ENCODE data around the gene HOXD3.

HOXD3 gene

GRCh38 chr2:176147210-176147799 lies 9.8 kb upstream of the HOXD3 start:
- Histone ChIP-seq H3K4me1 (no peaks in the 10 kb centered on the region), H3K9ac (no peak overlapping the region), H3K36me3 (ENCODE audit: control insufficient read depth, insufficient read depth, low read length) (no peaks in the 10 kb centered on the region), H3K4me3 (ENCODE audit: low read depth, low read length) (no peak overlapping the region), H3K4me2 (ENCODE audit: low read length) (no peak overlapping the region), H3K9me3 (ENCODE audit: control insufficient read depth, low read length) (no peaks in the 10 kb centered on the region), H3K27ac (no peak overlapping the region), H3K27me3 (ENCODE audit: control insufficient read depth, insufficient read depth, low read length) (peaks cover 3% of the 10 kb centered on the region), H3K79me2 (no peaks in the 10 kb centered on the region), H2AFZ (no peak overlapping the region)
- no peak for TF ChIP-seq CTCF (IDR thresholded peaks at IDR 0.05)

- no peaks in the 10 kb centered on the region for H3K79me2 ChIP-seq
- H3K4me3 ChIP-seq (ENCODE audit: low read depth, low read length), result no peak overlapping the region
- peaks cover 3% of the 10 kb centered on the region for H3K27me3 ChIP-seq (ENCODE audit: control insufficient read depth, insufficient read depth, low read length)
- no peak overlapping the region for H3K9ac ChIP-seq
- H3K27ac ChIP-seq, result no peak overlapping the region
- no peak overlapping the region for H2AFZ ChIP-seq
- H3K9me3 ChIP-seq (ENCODE audit: control insufficient read depth, low read length), result no peaks in the 10 kb centered on the region
- H3K4me2 ChIP-seq (ENCODE audit: low read length), result no peak overlapping the region
- no peaks in the 10 kb centered on the region for H3K36me3 ChIP-seq (ENCODE audit: control insufficient read depth, insufficient read depth, low read length)
- no peaks in the 10 kb centered on the region for H3K4me1 ChIP-seq
- TF ChIP-seq CTCF (IDR thresholded peaks at IDR 0.05), result no peak
These were observed 9.2 kb upstream of the HOXD3 start for GRCh38 chr2:176147800-176148496.

GRCh38 chr2:176148751-176149421 lies 8.2 kb upstream of the HOXD3 start:
- H3K4me2 ChIP-seq (ENCODE audit: low read length), result no peak overlapping the region
- H3K9ac ChIP-seq, result no peak overlapping the region
- no peak overlapping the region for H3K27ac ChIP-seq
- no peaks in the 10 kb centered on the region for H3K9me3 ChIP-seq (ENCODE audit: control insufficient read depth, low read length)
- H3K4me3 ChIP-seq (ENCODE audit: low read depth, low read length), result no peak overlapping the region
- no peaks in the 10 kb centered on the region for H3K4me1 ChIP-seq
- H3K36me3 ChIP-seq (ENCODE audit: control insufficient read depth, insufficient read depth, low read length), result no peaks in the 10 kb centered on the region
- peaks cover 3% of the 10 kb centered on the region for H3K27me3 ChIP-seq (ENCODE audit: control insufficient read depth, insufficient read depth, low read length)
- TF ChIP-seq CTCF (IDR thresholded peaks at IDR 0.05), result no peak
- H2AFZ ChIP-seq, result no peak overlapping the region
- H3K79me2 ChIP-seq, result no peaks in the 10 kb centered on the region

GRCh38 chr2:176149481-176149938 lies 7.6 kb upstream of the HOXD3 start:
- no peak overlapping the region for H3K9ac ChIP-seq

More at GRCh38 chr2:176149481-176149938, 7.6 kb upstream of the HOXD3 start:
- Histone ChIP-seq H2AFZ (no peak overlapping the region), H3K4me3 (ENCODE audit: low read depth, low read length) (no peak overlapping the region), H3K36me3 (ENCODE audit: control insufficient read depth, insufficient read depth, low read length) (no peaks in the 10 kb centered on the region), H3K4me1 (no peaks in the 10 kb centered on the region), H3K27me3 (ENCODE audit: control insufficient read depth, insufficient read depth, low read length) (peaks cover 3% of the 10 kb centered on the region), H3K4me2 (ENCODE audit: low read length) (no peak overlapping the region), H3K27ac (no peak overlapping the region), H3K79me2 (no peaks in the 10 kb centered on the region), H3K9me3 (ENCODE audit: control insufficient read depth, low read length) (no peaks in the 10 kb centered on the region)
- TF ChIP-seq CTCF (IDR thresholded peaks at IDR 0.05), result no peak
